Stimulated activated naive CD8-positive, alpha-beta T cell treated with anti-CD3 and anti-CD28 coated beads, Interleukin-15, Interleukin-2, amounts not matched to agents 100 ng/mL and 50 ng/mL, for 24 hours (primary cell): ENCODE results near the gene CPLX3.

Experiments used
- H3K27ac Mint-ChIP-seq: one replicate; pipeline ENCODE4 v1.8.0; 2021; ENCODE audit warnings: mild to moderate bottlenecking, mixed read lengths
- H3K27me3 Mint-ChIP-seq: one replicate; pipeline ENCODE4 v1.8.0; 2021; ENCODE audit warnings: mixed read lengths
- H3K36me3 Mint-ChIP-seq: one replicate; pipeline ENCODE4 v1.8.0; 2021; ENCODE audit warnings: low read depth, mixed read lengths
- H3K4me1 Mint-ChIP-seq: one replicate; pipeline ENCODE4 v1.8.0; 2021; ENCODE audit warnings: low read depth, mixed read lengths
- H3K4me3 Mint-ChIP-seq: one replicate; pipeline ENCODE4 v1.8.0; 2021; ENCODE audit warnings: mild to moderate bottlenecking, mixed read lengths
- H3K9me3 Mint-ChIP-seq: one replicate; pipeline ENCODE4 v1.8.0; 2021; ENCODE audit warnings: mixed read lengths

Gene CPLX3

DNA sequence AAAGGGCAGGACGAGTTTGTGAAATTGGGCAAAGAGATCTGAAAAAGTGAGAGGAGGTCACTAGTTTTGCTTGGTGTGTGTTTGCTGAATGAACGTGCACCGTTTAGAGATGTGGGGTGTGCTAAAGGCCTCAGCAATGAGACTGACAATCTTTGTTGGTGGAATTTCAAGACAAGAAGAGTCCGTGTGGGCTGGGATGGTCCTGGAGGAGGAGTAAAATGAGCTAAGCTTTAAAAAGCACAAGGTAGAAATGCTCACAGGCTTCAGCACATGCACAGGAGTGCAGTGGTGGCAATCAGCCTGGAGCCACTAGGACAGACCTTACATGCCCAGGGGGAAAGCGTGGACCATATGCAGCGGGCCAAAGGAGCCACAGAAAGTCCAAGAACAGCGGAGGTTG, 1.5 kb upstream of the CPLX3 start:
- H3K27ac Mint-ChIP-seq: no peak overlapping the region
- H3K36me3 Mint-ChIP-seq: no peaks in the 10 kb centered on the region
- H3K9me3 Mint-ChIP-seq: no peaks in the 10 kb centered on the region
- no peak overlapping the region for H3K4me3 Mint-ChIP-seq
- peaks cover 31% of the 10 kb centered on the region for H3K27me3 Mint-ChIP-seq
- peaks cover 5% of the 10 kb centered on the region for H3K4me1 Mint-ChIP-seq

DNA sequence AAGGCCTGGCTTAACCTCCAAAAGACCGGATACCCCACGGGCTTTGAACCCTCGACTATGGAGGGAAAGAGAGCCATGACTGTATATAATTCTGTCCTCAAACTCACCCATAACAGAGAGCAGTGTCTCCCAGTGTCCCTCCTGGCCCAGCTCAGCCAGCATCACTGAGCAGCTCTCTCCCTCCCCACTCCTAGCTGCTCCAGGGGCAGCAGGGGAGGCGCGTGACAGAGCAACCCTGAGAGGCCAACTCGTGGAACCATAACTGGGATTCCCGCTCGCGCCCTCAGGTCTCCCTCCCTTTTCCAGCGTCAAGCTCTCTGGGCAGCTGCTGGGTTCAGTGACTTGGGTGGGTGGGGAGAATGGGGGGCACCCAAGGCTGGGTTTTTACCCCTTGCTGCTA, 561 bp upstream of the CPLX3 start:
- Mint-ChIP-seq H3K9me3 (no peaks in the 10 kb centered on the region), H3K27ac (no peak overlapping the region), H3K4me3 (no peak overlapping the region), H3K27me3 (peaks cover 31% of the 10 kb centered on the region), H3K4me1 (peaks cover 3% of the 10 kb centered on the region), H3K36me3 (no peaks in the 10 kb centered on the region)

DNA sequence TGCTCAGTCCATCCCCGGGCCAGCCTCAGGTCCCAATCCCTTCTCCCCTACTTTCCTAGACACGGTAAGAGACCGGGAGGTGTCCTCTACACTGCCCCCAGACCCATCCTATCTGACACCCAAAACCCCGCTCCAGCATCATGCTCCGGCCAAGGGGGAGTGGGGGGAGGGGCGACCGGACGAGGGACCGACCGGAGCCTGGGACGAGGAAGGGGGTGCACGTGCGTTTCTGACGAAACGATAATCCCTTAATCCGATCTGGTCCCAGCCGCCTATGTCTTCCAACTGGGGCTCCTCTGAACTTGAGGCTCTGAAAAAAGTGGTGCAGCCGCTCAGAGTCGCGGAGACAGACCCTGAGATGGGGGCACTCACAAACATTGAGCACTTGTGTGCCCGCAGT, 494 bp downstream of the CPLX3 start:
- peaks cover 31% of the 10 kb centered on the region for H3K27me3 Mint-ChIP-seq
- no peaks in the 10 kb centered on the region for H3K9me3 Mint-ChIP-seq
- peaks cover 3% of the 10 kb centered on the region for H3K4me1 Mint-ChIP-seq
- no peaks in the 10 kb centered on the region for H3K36me3 Mint-ChIP-seq
- no peak overlapping the region for H3K4me3 Mint-ChIP-seq
- H3K27ac Mint-ChIP-seq: no peak overlapping the region

DNA sequence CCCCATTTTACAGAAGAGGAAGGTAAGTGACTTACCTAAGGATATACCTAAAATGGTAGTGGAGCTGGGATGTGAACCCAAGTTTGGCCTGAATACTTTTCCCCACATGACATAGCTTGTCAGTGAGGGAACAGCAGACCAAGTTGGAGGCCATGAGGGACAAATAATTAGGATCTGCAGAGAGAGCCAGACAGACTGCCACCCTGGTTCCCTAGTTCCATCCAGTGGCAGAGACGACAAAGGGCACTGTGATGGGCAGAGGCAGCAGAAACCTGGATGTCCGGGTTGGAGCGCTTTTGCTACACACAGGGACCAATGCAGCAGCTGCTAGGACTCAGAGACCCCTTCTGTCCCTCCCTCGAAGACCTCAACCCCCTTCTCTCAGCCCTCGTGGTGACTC, 1.2 kb downstream of the CPLX3 start:
- Mint-ChIP-seq H3K36me3 (no peaks in the 10 kb centered on the region), H3K27me3 (peaks cover 31% of the 10 kb centered on the region), H3K27ac (no peak overlapping the region), H3K4me3 (no peak overlapping the region), H3K9me3 (no peaks in the 10 kb centered on the region), H3K4me1 (peaks cover 3% of the 10 kb centered on the region)

DNA sequence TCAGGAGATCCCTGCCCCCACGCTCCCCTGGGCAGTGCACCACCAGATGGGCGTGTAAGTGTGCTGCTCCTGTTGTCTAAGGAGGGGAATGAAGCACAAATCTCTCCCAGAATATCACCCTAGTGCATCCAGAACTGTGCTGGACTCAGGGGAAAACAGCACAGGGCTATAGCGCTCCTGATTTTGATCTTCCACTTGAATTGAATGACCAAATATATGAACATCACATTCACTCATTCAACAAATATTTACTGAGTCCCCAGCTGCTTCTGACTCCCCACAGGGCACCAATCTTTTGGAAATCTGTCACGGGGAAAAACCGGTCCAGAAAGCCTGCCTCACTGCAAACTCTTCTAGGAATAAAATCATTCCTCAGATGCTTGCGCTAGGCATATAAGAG, 2.4 kb downstream of the CPLX3 start:
- H3K4me3 Mint-ChIP-seq: no peak overlapping the region
- peaks cover 31% of the 10 kb centered on the region for H3K27me3 Mint-ChIP-seq
- no peaks in the 10 kb centered on the region for H3K36me3 Mint-ChIP-seq
- H3K4me1 Mint-ChIP-seq: peaks cover 3% of the 10 kb centered on the region
- no peak overlapping the region for H3K27ac Mint-ChIP-seq
- no peaks in the 10 kb centered on the region for H3K9me3 Mint-ChIP-seq

DNA sequence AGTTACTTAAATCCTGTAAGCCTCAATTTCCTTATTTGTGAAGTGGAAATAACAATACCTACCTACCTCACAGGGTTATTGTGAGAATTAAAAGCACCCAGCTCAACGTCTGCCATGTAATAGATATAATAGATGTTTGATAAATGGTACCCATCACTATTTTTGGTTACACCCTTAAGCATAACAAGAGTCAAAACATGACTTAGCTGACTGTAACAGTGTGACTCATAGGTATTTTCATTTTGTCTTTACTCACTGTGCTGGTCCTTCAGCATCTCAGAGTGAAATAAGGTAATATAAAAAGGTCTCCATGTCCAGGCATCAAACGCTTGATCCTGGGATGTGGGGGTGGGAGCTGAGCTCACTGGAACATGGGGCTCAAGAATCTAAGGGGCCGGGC, 3.1 kb downstream of the CPLX3 start:
- Mint-ChIP-seq H3K27ac (no peak overlapping the region), H3K4me1 (peaks cover 3% of the 10 kb centered on the region), H3K9me3 (no peaks in the 10 kb centered on the region), H3K36me3 (no peaks in the 10 kb centered on the region), H3K4me3 (no peak overlapping the region), H3K27me3 (peaks cover 28% of the 10 kb centered on the region)

DNA sequence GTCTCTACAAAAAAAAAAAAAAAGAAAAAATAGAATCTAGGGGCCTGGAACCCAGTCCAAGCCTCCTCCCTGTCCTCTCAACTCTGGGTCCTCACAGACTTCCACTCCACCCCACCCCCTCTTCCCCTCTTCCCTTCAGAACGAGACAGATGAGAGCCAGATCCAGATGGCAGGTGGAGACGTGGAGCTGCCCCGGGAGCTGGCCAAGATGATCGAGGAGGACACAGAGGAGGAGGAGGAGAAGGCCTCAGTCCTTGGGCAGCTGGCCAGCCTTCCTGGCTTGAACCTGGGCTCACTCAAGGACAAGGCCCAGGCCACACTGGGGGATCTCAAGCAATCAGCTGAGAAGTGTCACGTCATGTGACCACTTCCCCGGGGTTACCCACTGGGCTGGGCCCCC, 3.6 kb downstream of the CPLX3 start:
- H3K27ac Mint-ChIP-seq: no peak overlapping the region
- peaks cover 3% of the 10 kb centered on the region for H3K4me1 Mint-ChIP-seq
- no peaks in the 10 kb centered on the region for H3K36me3 Mint-ChIP-seq
- H3K9me3 Mint-ChIP-seq: no peaks in the 10 kb centered on the region
- no peak overlapping the region for H3K4me3 Mint-ChIP-seq
- peaks cover 23% of the 10 kb centered on the region for H3K27me3 Mint-ChIP-seq

DNA sequence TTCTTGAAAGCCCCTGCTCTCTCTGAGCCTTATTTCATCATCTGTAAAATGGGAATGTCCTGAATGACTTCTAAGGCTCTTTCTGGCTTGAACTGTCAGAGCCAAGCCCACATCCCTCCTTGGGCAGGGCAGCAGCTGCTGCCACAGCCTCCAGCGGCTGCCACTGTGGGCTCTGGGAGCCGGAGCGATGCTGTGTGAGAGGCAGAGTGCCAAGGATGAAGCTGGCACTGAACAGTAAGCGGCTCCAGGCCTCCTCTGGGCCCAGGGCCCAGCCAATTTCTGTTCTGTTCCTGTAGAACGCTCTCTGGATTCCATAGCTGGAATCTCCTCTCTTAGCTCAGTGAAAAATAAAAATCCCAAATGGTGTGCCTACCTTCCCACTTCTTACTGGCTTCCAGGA, 4.4 kb downstream of the CPLX3 start:
- Mint-ChIP-seq H3K36me3 (no peaks in the 10 kb centered on the region), H3K27ac (no peak overlapping the region), H3K4me1 (peaks cover 3% of the 10 kb centered on the region), H3K9me3 (no peaks in the 10 kb centered on the region), H3K4me3 (no peak overlapping the region), H3K27me3 (peaks cover 18% of the 10 kb centered on the region)

DNA sequence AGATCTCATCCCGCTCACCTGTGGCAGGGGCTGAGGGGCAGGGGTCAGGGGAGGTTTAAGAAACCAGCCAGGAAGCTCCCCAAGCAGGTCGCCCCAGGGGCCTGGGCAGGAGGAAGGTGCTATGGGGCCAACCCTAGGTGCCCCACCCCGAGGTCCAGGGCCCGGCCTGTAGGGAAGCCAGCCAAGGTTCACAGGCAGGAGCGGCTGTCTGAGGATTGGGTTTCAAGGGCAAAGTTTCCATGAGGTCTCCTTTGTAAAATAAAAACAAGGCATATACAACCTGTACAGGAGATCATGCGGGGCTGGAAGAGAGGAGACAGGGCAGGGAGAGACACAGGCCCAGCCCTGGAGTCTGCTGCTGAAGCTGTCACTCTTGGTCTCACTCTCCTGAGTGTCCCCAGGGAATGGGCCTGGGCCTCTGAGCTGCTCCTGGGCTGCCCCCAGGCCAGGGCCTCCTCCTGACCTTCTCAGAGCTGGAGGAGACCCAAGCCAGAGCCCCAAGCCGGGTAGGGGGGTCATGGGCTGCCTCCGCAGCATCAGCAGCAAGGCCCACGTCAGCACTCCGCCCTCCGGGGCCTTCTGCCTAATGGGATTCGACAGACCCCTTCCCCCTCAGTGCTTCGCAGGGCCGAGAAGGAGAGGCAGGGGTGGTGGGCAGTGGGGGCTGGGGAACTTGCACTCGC, 5.5 kb downstream of the CPLX3 start:
- no peaks in the 10 kb centered on the region for H3K36me3 Mint-ChIP-seq
- H3K27me3 Mint-ChIP-seq: peaks cover 16% of the 10 kb centered on the region
- H3K27ac Mint-ChIP-seq: no peak overlapping the region
- H3K9me3 Mint-ChIP-seq: no peaks in the 10 kb centered on the region
- peaks cover 3% of the 10 kb centered on the region for H3K4me1 Mint-ChIP-seq
- no peak overlapping the region for H3K4me3 Mint-ChIP-seq

DNA sequence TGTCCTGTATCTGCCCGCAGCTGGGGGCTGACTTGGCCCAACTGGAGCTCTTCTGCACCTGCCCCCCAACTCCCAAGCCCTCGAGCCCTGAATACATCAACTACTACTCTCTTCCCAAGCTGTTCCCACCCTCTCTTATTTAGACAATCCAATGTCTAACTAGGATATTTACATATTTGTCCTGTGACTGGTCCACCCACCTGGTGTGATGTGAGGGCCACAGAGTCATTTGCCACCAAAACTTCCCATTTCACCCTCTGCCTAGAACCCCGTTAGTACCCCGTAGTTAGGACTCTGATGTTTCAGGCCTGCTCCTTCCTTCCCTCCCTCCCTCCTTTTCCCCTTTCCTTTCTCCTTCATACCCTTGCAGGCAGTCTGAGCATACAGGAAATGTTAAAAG, 6.4 kb downstream of the CPLX3 start:
- Mint-ChIP-seq H3K9me3 (no peaks in the 10 kb centered on the region), H3K27me3 (peaks cover 8% of the 10 kb centered on the region), H3K4me3 (no peak overlapping the region), H3K36me3 (no peaks in the 10 kb centered on the region), H3K27ac (no peak overlapping the region), H3K4me1 (peaks cover 3% of the 10 kb centered on the region)

DNA sequence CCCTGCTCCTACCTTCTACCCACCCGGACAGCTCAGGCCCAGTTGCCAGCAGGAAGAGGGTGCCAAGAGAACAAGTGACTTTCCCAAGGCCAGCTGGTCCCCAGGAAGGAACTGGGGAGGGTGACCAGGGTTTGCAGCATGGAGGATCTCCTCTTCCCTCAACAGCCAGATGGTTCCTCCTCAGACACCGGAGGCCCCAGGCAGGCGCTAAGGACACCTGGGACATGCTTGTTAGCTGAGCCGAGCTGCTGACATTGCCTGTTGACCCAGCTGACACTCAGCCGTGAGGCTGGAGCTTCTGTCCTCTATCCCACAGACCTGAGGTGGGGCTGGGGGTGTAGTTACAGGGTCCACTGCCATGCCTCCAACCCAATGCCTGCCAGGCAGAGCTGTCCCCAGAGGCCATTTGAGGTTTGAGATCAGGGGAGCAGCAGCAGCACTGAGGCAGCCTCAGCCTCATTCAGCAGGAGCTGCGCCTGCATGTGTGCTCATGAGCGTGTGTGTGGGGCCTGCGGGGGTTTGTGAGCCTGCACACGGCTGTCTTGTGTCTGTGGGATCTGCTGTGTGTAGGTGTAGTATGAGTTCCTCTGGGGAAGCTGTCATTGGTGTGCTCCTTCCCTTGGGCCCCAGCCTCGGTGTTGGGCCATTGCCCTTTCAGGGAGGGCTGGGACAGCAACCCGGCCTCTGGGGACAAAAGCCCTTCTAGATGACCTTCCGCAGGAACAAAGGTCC, 7.1 kb downstream of the CPLX3 start:
- Mint-ChIP-seq H3K4me3 (no peak overlapping the region), H3K27ac (no peak overlapping the region), H3K4me1 (peaks cover 3% of the 10 kb centered on the region), H3K36me3 (no peaks in the 10 kb centered on the region), H3K9me3 (no peaks in the 10 kb centered on the region), H3K27me3 (peaks cover 3% of the 10 kb centered on the region)

DNA sequence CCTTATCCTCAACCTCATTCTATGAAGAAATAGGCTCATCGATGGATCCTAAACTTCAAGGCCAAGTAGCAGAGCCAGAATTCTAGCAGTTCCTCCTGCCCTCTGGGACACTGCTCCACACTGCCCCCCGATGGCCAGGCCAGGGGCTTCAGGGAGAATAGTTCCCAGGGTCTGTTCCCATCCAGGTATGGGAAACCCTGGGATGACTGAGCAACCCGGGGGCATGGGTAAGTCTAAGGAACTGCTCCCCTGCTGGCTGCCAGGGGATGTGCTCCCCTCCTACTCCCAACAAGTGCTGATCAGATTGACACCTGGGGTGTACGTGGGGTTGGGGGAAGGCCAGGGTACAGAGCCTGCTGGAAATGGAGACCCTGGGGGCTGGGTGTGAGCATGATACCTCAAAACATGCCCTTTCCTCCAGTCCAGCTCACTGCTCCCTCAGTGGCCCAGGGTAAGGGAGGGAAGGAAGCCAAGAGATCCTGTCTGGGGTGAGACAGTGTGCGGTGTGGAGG, 8.9 kb downstream of the CPLX3 start:
- Mint-ChIP-seq H3K27ac (no peak overlapping the region), H3K4me3 (no peak overlapping the region), H3K36me3 (no peaks in the 10 kb centered on the region)

DNA sequence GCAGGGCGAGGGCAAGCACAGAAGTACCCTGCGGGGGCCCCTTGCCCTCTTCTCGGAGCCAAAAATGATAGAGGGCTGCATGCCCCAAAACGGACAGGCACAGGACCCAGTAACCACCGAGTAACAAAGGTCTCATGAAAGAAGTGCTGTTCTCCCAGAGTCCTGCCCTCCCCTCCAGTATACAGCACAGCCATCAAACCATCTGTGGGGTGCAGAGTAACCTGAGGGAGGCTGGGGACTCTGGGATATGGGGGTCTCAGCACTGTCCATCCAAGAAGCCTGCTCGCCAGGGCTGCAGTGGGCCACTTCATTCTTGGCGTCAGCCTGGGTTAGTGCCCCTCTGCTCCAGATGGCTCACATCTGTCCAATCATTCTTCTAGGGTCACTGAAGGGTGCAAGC, 10.4 kb downstream of the CPLX3 start:
- no peaks in the 10 kb centered on the region for H3K27me3 Mint-ChIP-seq
- H3K4me3 Mint-ChIP-seq: no peak overlapping the region
- H3K36me3 Mint-ChIP-seq: peaks cover 11% of the 10 kb centered on the region
- H3K9me3 Mint-ChIP-seq: no peaks in the 10 kb centered on the region
- H3K27ac Mint-ChIP-seq: no peak overlapping the region
- H3K4me1 Mint-ChIP-seq: peaks cover 13% of the 10 kb centered on the region

More for the DNA sequence above, 8.9 kb downstream of the CPLX3 start:
- Mint-ChIP-seq H3K9me3 (no peaks in the 10 kb centered on the region), H3K27me3 (no peaks in the 10 kb centered on the region), H3K4me1 (no peaks in the 10 kb centered on the region)

DNA sequence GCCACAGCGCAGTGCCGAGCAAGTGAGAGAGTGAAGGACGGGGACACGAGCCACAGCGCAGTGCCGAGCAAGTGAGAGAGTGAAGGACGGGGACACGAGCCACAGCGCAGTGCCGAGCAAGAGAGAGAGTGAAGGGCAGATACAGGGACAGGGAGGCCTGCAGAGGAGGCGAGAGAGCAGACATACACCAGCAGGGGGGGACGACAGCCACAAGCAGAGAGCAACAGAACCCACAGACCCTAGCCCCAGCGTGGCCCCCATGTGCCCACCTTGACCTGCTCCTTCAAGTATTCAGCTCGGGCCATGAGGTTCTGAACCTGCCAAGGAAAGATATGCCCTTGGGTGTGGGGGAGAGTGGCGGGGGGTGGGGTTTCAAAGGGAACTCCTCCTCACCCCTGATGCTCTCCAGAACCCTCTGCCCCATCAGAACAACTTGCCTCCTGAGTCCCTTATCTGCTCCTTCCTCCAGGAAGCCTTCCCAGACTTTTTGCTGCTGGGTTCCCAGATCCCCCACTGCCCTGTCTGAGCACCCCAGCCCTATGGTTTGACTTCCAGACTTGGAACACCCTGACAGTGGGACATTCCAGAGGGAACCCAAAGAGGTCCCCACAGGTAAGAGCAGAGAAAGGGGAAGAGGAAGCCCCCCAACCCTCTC, 11.2 kb downstream of the CPLX3 start:
- H3K27ac Mint-ChIP-seq: no peak overlapping the region
- H3K4me1 Mint-ChIP-seq: peaks cover 21% of the 10 kb centered on the region
- H3K9me3 Mint-ChIP-seq: no peaks in the 10 kb centered on the region
- no peak overlapping the region for H3K4me3 Mint-ChIP-seq
- H3K27me3 Mint-ChIP-seq: no peaks in the 10 kb centered on the region
- H3K36me3 Mint-ChIP-seq: peaks cover 11% of the 10 kb centered on the region

DNA sequence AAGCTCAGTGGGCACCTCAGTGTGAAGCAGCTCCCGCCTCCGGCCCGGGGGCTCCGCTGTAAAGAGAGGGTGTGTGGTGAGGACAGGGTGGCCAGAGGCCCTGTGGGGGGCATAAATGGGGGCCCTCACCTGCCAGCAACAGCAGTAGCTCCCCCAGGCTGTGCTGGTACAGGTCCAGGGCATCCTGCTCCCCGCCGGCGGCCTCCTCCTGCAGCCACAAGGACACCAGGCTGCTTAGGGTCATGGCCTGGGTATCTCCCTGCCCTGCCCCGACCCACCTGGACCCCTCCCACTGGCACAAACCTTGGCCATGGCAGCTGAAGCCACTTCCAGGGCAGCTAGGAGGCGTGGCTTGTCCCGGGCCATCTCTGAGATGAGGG, 11.7 kb downstream of the CPLX3 start:
- Mint-ChIP-seq H3K4me3 (no peak overlapping the region), H3K27me3 (no peaks in the 10 kb centered on the region), H3K4me1 (peaks cover 22% of the 10 kb centered on the region), H3K27ac (no peak overlapping the region), H3K9me3 (no peaks in the 10 kb centered on the region), H3K36me3 (peaks cover 11% of the 10 kb centered on the region)
